HCT116 (cell line): ENCODE measurements around the gene TNIK. TPM values are rescaled to one million over a fixed set of nuclear protein-coding genes. Genes with fewer than 3 reads are reported as not detected.

Experiments
- ATAC-seq: fragments of 200-7000 bp; cut with Tn5 transposase; 2 replicates; pipeline ENCODE4 v1.9.1; 2020; ENCODE audit warnings: mild to moderate bottlenecking, moderate library complexity
- BruUV-seq: library from RNA; stranded (reverse); fragments of 400-500 nt; replicated peaks from 2 replicates; lab custom pipeline; 2021; lab: Mats Ljungman, UMichigan
- CTCF ChIA-PET: fragments of 300-600 bp; sonication (Branson Sonifier 250); formaldehyde crosslinking; loops from one replicate; lab custom pipeline; 2021; ENCODE audit warnings: antibody characterized with exemption; lab: Charles Lee
- POLR2A ChIA-PET: fragments of 300-600, 350-600 bp; sonication (Branson Sonifier 250); formaldehyde crosslinking; loops from one replicate; lab custom pipeline; 2021; ENCODE audit warnings: antibody characterized with exemption; lab: Charles Lee
- RAD21 ChIA-PET, 2 experiments: fragments of 300-600 bp; sonication (Branson Sonifier 250); formaldehyde crosslinking; loops; one replicate each; lab custom pipeline; 2023; ENCODE audit warnings: low total read pairs in 2 of 2; ENCODE audit not compliant: uncharacterized antibody in 2 of 2, unreplicated experiment in 2 of 2, low non-redundant PET in 1 of 2; lab: Charles Lee
- DNase-seq: peaks from one replicate; pipeline ENCODE4 v3.0.0-alpha.2; 2010; ENCODE audit warnings: low read depth, low spot score
- H2AFZ ChIP-seq: fragments of 200-600 bp; shearing (Covaris generic), sonication (generic); 2 replicates; pipeline ENCODE4 v1.6.1; 2017; ENCODE audit warnings: low read depth, mixed run types, mixed read lengths, antibody characterized with exemption, low read length; ENCODE audit not compliant: poor library complexity, severe bottlenecking
- H3K27ac ChIP-seq: 2 replicates; pipeline ENCODE4 v1.5.1; 2012; ENCODE audit warnings: low read depth, low read length
- H3K27me3 ChIP-seq: fragments of 200-600 bp; sonication (generic); 2 replicates; pipeline ENCODE4 v1.6.1; 2016; ENCODE audit warnings: mixed run types, low read length, mixed read lengths; ENCODE audit not compliant: insufficient read depth
- H3K36me3 ChIP-seq, 2 experiments: fragments of 200-500 bp in 1 of 2; fragments of 200-600 bp in 1 of 2; sonication (Bioruptor generic) in 1 of 2; sonication (generic) in 1 of 2; 2 replicates each; pipeline versions ENCODE4 v1.5.1 to v1.6.1; 2014 to 2016; ENCODE audit warnings: low read length in 2 of 2, inconsistent platforms in 1 of 2, mixed read lengths in 1 of 2, mixed run types in 1 of 2; ENCODE audit not compliant: insufficient read depth in 2 of 2, control insufficient read depth in 1 of 2
- H3K4me1 ChIP-seq, 2 experiments: fragments of 200-600 bp in 1 of 2; sonication (generic) in 1 of 2; 2 replicates each; pipeline versions ENCODE4 v1.5.1 to v1.6.1; 2012 to 2017; ENCODE audit warnings: low read length in 2 of 2, inconsistent platforms in 1 of 2, mild to moderate bottlenecking in 1 of 2, mixed read lengths in 1 of 2, mixed run types in 1 of 2, moderate library complexity in 1 of 2; ENCODE audit not compliant: insufficient read depth in 2 of 2, control insufficient read depth in 1 of 2
- H3K4me2 ChIP-seq: fragments of 200-600 bp; sonication (generic); 2 replicates; pipeline ENCODE4 v1.6.1; 2017; ENCODE audit warnings: mixed run types, low read length, mixed read lengths
- H3K4me3 ChIP-seq, 2 experiments: fragments of 200-600 bp in 1 of 2; sonication (generic) in 1 of 2; replicated peaks in 1 of 2; 2 replicates each; pipeline ENCODE4 v1.5.1; 2011 to 2016; ENCODE audit warnings: low read length in 2 of 2, control low read depth in 1 of 2, low read depth in 1 of 2, mild to moderate bottlenecking in 1 of 2, mixed read lengths in 1 of 2, mixed run types in 1 of 2
- H3K79me2 ChIP-seq: fragments of 200-600 bp; sonication (generic); 2 replicates; pipeline ENCODE4 v1.6.1; 2017; ENCODE audit warnings: mild to moderate bottlenecking, mixed run types, low read length, moderate library complexity, mixed read lengths; ENCODE audit not compliant: insufficient read depth
- H3K9ac ChIP-seq: fragments of 200-600 bp; sonication (generic); 2 replicates; pipeline ENCODE4 v1.6.1; 2016; ENCODE audit warnings: low read length, mixed read lengths
- H3K9me2 ChIP-seq: fragments of 200-600 bp; sonication (generic), shearing (Covaris generic); 2 replicates; pipeline ENCODE4 v1.6.1; 2017; ENCODE audit warnings: mixed run types, mild to moderate bottlenecking, moderate library complexity; ENCODE audit not compliant: insufficient read depth
- H3K9me3 ChIP-seq, 2 experiments: fragments of 200-500 bp in 1 of 2; fragments of 200-600 bp in 1 of 2; sonication (Bioruptor generic) in 1 of 2; sonication (generic) in 1 of 2; 2 replicates each; pipeline ENCODE4 v1.6.1; 2014 to 2017; ENCODE audit warnings: low read length in 2 of 2, mixed read lengths in 2 of 2, inconsistent platforms in 1 of 2, low read depth in 1 of 2, mild to moderate bottlenecking in 1 of 2, mixed run types in 1 of 2, moderate library complexity in 1 of 2; ENCODE audit not compliant: control insufficient read depth in 1 of 2, insufficient read depth in 1 of 2
- H4K20me1 ChIP-seq: fragments of 200-600 bp; sonication (generic), shearing (Covaris generic); 2 replicates; pipeline ENCODE4 v1.6.1; 2017; ENCODE audit warnings: mixed run types, mild to moderate bottlenecking, moderate library complexity; ENCODE audit not compliant: insufficient read depth
- CEBPB ChIP-seq: IDR thresholded peaks from 2 replicates; pipeline ENCODE4 v1.6.1; 2012; ENCODE audit warnings: low read depth
- EGR1 ChIP-seq: IDR thresholded peaks from 2 replicates; pipeline ENCODE4 v1.6.1; 2012; ENCODE audit warnings: low read depth
- EZH2 ChIP-seq: fragments of 200-600 bp; sonication (generic); IDR thresholded peaks from 2 replicates; pipeline ENCODE4 v1.6.1; 2017; ENCODE audit warnings: antibody characterized with exemption, mixed run types
- JUND ChIP-seq: IDR thresholded peaks from 2 replicates; pipeline ENCODE4 v1.6.1; 2012
- POLR2A ChIP-seq: IDR thresholded peaks from 2 replicates; pipeline ENCODE4 v1.7.0; 2011; ENCODE audit warnings: borderline replicate concordance; ENCODE audit not compliant: insufficient read depth, insufficient read length; ENCODE audit errors: extremely low read depth
- POLR2AphosphoS5 ChIP-seq: IDR thresholded peaks from 2 replicates; pipeline ENCODE4 v1.6.1; 2011; ENCODE audit warnings: mild to moderate bottlenecking, low read depth, low read length, moderate library complexity
- RAD21 ChIP-seq: IDR thresholded peaks from 2 replicates; pipeline ENCODE4 v1.6.1; 2012; ENCODE audit warnings: low read depth, mild to moderate bottlenecking
- SIN3A ChIP-seq: IDR thresholded peaks from 2 replicates; pipeline ENCODE4 v1.6.1; 2012; ENCODE audit warnings: low read depth
- SRF ChIP-seq: IDR thresholded peaks from 2 replicates; pipeline ENCODE4 v1.6.1; 2012; ENCODE audit warnings: low read depth
- TCF7L2 ChIP-seq: IDR thresholded peaks from 2 replicates; pipeline ENCODE4 v1.7.0; 2011; ENCODE audit warnings: borderline replicate concordance, inconsistent platforms; ENCODE audit not compliant: insufficient read depth, insufficient read length; ENCODE audit errors: extremely low read depth
- YY1 ChIP-seq: IDR thresholded peaks from 2 replicates; pipeline ENCODE4 v1.6.1; 2011; ENCODE audit warnings: low read length, low read depth, moderate library complexity, mild to moderate bottlenecking; ENCODE audit not compliant: insufficient replicate concordance; ENCODE audit errors: extremely low read depth
- ZNF274 ChIP-seq: fragments of 200-500 bp; sonication (Bioruptor generic); IDR thresholded peaks from 2 replicates; pipeline ENCODE4 v1.6.1; 2014; ENCODE audit warnings: mild to moderate bottlenecking, low read depth, low read length, inconsistent platforms
- intact Hi-C: fragments of 100-400 bp; cut with micrococcal nuclease; formaldehyde crosslinking; loops from 2 replicates; pipeline ENCODE4 v1.10.0; 2022
- total RNA-seq: library from RNA; stranded (reverse); gene quantifications from one replicate; pipeline ENCODE4 v1.2.1, GENCODE V29; 2021; ENCODE audit not compliant: unreplicated experiment
- TF ChIP-seq, protein P1 (sequence below), 3 experiments: fragments of 200-600 bp in 1 of 3; sonication (generic) in 1 of 3; IDR thresholded peaks in 2 of 3; conservative IDR thresholded peaks in 1 of 3; 2 replicates each; pipeline ENCODE4 v1.5.1; 2012 to 2017; ENCODE audit warnings: low read depth in 2 of 3, low read length in 2 of 3, antibody characterized with exemption in 1 of 3, borderline replicate concordance in 1 of 3, control low read depth in 1 of 3, mild to moderate bottlenecking in 1 of 3, mixed read lengths in 1 of 3, mixed run types in 1 of 3, moderate library complexity in 1 of 3; ENCODE audit not compliant: insufficient read depth in 1 of 3
- TF ChIP-seq, protein P2 (sequence below): IDR thresholded peaks from 2 replicates; pipeline ENCODE4 v1.6.1; 2011; ENCODE audit warnings: mild to moderate bottlenecking, low read length, moderate library complexity; ENCODE audit not compliant: insufficient replicate concordance; ENCODE audit errors: extremely low read depth
- TF ChIP-seq, protein P3 (sequence below): IDR thresholded peaks from 2 replicates; pipeline ENCODE4 v1.6.1; 2012

TNIK gene
- total RNA-seq, 1 experiment from 2014 or later, result 24.1 TPM

DNA sequence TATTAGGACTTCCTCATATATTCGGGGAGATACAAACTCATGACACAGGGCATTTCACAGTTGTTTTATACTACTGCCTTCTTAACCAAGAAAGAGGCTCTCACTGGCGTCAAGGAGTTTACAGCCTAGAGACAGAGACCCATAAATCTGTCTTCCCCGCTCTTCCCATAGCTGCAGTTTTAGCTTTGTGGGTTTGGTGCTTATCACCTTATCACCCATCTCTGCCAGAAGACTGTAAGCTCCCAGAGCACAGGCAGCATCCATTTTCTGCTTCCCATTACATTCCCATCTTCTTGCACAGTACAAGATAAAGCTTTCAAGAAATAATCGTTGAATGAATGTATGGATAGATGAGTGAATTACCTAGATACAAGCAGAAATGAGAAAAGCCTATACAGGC is 144.3 kb downstream of the TNIK start:
- RAD21 ChIA-PET, result no interaction called here
- POLR2A ChIA-PET, result no interaction called here
- DNase-seq (no peak), ATAC-seq (no peak)
- H3K9me3 ChIP-seq, result no peaks in the 10 kb centered on the region
- intact Hi-C loops, result no loop called here
- H4K20me1 ChIP-seq, result no peaks in the 10 kb centered on the region
- H3K9ac ChIP-seq, result no peak overlapping the region
- H3K4me1 ChIP-seq, result 0 out of 4 replicates have a peak, but pooled peaks cover 0 to 3% of the 10 kb centered on the region in 2 experiments
- no peak overlapping the region for H3K27ac ChIP-seq
- H3K36me3 ChIP-seq, result no peaks in the 10 kb centered on the region
- CTCF ChIA-PET, result no interaction called here
- no peaks in the 10 kb centered on the region for H3K27me3 ChIP-seq
- no peak overlapping the region for H3K4me2 ChIP-seq
- H2AFZ ChIP-seq, result no peak overlapping the region
- no peak overlapping the region for H3K4me3 ChIP-seq
- BruUV-seq, result no TSS peak
- TF ChIP-seq SIN3A, result no peak
- TF ChIP-seq, protein P1, sequence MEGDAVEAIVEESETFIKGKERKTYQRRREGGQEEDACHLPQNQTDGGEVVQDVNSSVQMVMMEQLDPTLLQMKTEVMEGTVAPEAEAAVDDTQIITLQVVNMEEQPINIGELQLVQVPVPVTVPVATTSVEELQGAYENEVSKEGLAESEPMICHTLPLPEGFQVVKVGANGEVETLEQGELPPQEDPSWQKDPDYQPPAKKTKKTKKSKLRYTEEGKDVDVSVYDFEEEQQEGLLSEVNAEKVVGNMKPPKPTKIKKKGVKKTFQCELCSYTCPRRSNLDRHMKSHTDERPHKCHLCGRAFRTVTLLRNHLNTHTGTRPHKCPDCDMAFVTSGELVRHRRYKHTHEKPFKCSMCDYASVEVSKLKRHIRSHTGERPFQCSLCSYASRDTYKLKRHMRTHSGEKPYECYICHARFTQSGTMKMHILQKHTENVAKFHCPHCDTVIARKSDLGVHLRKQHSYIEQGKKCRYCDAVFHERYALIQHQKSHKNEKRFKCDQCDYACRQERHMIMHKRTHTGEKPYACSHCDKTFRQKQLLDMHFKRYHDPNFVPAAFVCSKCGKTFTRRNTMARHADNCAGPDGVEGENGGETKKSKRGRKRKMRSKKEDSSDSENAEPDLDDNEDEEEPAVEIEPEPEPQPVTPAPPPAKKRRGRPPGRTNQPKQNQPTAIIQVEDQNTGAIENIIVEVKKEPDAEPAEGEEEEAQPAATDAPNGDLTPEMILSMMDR (IDR thresholded peaks at IDR 0.05 in 2 of 3, conservative IDR thresholded peaks at IDR 0.05 in 1 of 3; ENCODE audit: borderline replicate concordance in 1 of 3, insufficient read depth in 1 of 3, low read depth in 2 of 3, low read length in 2 of 3), result no peak
- TF ChIP-seq POLR2AphosphoS5, result no peak
- no peak for TF ChIP-seq POLR2A
- TF ChIP-seq, protein P2, sequence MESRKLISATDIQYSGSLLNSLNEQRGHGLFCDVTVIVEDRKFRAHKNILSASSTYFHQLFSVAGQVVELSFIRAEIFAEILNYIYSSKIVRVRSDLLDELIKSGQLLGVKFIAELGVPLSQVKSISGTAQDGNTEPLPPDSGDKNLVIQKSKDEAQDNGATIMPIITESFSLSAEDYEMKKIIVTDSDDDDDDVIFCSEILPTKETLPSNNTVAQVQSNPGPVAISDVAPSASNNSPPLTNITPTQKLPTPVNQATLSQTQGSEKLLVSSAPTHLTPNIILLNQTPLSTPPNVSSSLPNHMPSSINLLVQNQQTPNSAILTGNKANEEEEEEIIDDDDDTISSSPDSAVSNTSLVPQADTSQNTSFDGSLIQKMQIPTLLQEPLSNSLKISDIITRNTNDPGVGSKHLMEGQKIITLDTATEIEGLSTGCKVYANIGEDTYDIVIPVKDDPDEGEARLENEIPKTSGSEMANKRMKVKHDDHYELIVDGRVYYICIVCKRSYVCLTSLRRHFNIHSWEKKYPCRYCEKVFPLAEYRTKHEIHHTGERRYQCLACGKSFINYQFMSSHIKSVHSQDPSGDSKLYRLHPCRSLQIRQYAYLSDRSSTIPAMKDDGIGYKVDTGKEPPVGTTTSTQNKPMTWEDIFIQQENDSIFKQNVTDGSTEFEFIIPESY, result no peak
- no peak for TF ChIP-seq TCF7L2
- TF ChIP-seq SRF, result no peak
- TF ChIP-seq, protein P3, sequence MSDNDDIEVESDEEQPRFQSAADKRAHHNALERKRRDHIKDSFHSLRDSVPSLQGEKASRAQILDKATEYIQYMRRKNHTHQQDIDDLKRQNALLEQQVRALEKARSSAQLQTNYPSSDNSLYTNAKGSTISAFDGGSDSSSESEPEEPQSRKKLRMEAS, result no peak
- TF ChIP-seq ZNF274, result no peak
- TF ChIP-seq EZH2, result no peak
- no peak for TF ChIP-seq JUND
- TF ChIP-seq EGR1, result no peak
- TF ChIP-seq RAD21, result no peak
- TF ChIP-seq CEBPB, result no peak
- no peak for TF ChIP-seq YY1
- H3K79me2 ChIP-seq, result no peaks in the 10 kb centered on the region
- no peaks in the 10 kb centered on the region for H3K9me2 ChIP-seq
